EH (cell line): ENCODE data around the gene MORF4L1.

ENCODE experiments used
- DNase-seq: peaks from one replicate; pipeline ENCODE4 v3.0.0-alpha.2; 2015; ENCODE audit warnings: low read depth

Gene MORF4L1

DNA sequence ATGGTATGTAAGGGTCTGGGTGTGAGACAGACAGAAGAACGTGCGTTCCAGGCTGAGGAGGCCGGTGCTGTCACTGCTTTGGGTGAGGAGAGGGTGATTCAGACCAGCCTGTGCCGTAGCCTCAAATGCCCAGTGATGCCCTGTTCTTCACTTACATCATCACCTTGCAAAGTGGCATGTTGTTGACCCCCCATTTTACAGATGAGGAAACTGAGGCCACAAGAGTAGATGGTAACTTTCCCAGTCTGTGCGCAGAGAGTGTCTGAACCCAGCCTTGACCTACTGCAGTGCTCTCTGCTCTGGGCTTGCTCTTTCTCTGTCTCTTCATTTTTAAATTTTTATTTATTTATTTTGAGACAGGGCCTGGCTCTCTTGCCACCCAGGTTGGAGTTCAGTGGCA is 73.8 kb downstream of the MORF4L1 start:
- DNase-seq, result no peak

GRCh38 chr15:78947506-78947905 is 74.8 kb downstream of the MORF4L1 start:
- no peak for DNase-seq
